NK-92 (cell line): ENCODE measurements around the gene PEX10.

Experiments used
- DNase-seq: peaks from one replicate; lab custom pipeline; 2025; ENCODE audit not compliant: unreplicated experiment; lab: John Stamatoyannopoulos, UW

The PEX10 gene

DNA sequence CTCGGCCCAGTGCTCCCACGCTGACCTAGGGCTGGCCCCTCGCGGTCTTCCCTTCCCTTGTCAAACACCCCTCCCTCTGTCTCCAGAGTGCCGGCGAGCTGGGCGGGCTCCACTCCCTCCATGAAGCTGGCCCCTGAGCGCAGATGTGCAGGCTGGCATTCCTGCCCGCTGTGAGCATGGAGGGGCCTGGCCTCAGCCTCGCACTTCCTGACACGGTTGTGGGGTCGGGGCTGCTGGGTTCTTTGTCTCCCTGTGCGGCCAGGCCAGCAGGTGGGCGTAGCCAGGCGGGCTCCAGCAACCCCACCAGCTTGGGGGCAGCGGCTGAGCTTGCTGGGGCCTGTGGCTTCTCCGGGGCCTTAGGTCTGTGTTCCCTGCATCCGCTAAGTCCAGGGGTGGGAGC lies 14.2 kb upstream of the PEX10 start:
- no peak for DNase-seq

DNA sequence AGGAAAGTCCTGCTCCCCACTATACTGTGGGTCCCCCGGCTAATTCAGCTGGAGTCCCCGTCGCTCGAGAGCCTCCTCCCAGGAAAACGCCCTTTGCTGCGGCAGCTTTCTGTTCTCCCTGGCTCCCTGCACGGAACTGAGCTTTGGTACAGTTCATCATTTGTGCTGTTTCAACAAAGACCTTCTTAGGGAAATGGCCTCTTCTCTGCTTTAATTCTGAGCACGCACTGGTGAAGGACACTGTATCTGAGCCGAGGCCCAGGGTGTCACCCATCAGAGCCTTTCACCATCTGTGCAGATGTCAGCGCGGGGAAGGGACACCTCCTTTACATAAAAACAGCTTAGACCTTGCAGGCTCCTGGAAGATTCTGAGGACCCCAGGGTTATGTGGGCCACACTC lies 13.5 kb upstream of the PEX10 start:
- DNase-seq = no peak

DNA sequence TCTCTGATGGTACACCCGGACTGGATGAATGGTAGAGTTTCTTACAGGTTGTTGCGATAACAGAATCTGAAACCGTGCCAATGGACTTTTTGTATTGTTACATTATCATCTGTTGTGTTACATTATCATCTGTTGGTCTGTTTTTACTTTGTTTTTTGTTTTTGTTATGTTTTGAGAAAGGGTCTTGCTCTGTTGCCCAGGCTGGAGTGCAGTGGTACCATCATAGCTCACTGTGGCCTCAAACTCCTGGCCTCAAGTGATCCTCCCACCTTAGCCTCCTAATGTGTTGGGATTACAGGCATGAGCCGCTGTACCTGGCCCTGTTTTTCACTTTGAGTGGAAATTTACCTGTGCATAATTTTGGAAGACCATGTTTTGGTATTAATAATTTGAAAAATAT lies 10.2 kb upstream of the PEX10 start:
- DNase-seq = no peak

DNA sequence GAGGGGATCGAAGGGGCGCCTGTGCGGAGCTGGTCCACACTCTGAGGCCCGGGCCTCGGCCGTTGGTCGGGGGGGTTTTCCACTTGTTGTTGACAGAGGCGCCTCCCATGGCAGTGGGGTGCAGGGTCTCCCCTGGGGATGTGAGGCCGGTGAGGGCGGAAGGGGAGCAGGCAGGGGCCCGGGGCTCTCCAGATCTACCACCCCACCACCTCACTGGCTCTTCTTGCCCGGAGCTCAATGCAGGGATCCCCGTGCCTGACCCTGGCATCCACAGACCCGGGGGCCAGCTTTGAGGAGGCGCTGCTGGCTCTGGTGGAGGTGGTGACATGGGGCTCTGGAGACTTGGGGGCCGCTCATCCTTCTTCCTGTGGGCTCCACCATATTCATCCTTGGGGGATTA lies 7.1 kb upstream of the PEX10 start:
- DNase-seq = no peak

DNA sequence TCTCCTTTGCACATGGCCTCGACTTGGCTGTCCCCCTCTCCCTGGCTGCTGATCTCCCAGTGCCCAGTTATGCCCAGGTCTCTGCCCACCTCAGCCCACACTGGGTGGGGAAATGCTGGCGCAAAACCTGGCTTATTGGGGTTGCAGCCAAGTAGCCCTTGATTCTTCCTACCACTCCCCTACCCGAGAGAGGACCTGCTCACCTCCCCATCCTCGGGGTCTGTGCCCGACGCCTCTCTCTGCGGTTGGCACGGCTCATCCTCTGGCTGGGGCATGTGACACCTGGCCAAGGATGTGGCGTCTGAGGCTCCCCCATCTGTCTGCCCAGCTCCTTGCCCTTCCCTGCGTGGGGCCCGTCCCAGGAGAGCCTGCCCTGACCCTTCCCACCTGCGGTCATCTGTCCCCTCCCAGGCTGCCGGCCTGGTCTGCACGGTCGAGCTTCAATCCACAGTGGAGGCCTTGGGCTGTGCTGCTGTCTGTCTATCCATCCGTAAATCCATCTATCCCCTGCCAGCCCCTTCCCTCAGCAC lies 6.5 kb upstream of the PEX10 start:
- DNase-seq = no peak

DNA sequence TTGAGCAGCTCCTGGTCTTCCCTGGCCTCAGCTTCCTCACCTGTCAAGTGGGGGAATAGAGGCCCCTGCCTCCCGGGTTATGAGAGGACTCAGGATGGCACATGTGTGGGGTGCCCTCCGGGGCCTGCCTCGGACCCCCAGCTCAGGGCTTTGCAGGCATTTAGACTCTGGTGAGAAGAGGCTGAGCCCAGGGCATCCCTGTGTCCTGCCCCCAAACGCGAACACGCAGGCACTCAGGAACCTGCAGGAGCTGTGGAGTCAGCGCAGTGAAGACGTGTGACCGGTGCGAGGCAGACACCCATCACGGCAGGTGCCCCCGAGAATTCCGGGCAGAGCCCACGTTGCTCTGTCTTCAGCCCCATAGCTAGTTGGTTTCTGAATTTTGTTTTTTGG lies 5.5 kb upstream of the PEX10 start:
- DNase-seq = no peak

DNA sequence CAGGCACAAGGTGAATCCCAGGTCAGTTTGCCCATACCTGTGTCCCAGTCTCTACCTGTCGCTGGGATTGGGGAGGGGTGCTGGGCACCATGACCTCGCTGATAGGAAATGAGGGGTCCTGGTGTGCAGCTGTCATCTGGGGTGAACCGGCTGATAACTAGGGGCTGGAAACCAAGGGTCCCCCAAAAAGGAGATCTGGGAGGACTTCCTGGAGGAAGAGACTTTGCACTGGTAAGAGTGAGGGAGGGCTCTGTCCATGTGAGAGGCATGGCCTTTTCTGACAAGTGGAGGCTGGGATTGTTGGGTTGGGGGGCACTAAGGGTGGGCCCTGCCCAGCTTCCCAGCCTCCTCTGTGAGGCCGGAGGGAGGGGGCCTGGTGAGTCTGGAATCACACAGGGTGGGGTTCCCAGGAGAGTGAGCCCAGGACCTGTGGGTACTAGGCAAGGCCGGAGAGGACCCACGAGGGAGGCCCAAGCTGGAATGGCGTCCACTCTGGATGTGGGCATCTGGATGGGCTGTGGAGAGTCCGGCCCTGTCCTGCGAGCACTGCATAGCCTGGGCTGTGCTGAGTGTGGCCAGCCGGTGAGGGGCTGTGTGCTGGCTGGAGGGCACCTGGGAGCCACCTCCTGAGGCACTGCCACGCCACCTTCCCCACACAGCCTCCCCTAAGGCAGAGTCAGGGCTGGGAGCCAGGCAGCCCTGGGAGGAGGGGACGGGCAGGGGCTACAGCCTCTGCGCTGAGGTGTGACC lies 4.9 kb upstream of the PEX10 start:
- no peak for DNase-seq

DNA sequence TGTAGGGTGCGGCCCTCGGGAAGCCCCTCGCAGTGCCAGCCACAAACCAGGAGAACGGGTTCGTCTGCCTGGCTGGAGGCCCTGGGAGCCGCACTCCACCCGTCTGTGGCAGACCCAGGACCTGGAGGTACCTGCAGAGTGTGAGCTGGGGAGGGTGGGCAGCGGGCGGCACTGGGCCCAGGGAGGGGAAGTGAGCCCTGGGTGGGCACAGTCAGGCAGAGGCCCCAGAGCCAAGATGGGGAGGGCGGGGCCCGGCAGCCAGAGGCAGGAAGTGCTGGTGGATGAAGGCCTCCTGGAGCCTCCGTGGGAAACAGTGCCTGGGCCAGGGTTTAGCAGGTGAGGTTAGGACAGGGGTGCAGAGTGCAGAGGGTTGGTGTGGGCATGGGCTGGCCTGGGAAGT lies 4.0 kb upstream of the PEX10 start:
- DNase-seq = no peak

DNA sequence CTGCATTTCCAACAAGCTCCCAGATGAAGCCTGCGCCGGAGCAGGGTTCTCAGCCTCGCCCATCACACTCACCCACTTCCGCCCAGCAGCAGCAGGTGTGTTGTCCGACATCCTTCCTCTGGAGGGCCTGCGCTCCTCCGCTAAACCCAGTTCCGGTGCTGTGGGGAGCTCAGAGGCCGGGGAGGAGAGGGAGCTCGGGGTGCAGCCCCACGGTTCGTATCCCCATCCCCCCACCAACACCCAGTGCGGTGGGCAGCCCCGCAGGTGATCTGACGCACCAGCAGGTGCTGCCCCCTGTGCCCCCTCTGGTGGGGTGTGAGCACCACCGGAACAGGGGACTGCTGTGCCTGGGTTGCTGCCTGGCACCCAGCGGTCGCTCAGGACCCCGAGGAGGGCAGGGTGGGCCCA lies 3.4 kb upstream of the PEX10 start:
- DNase-seq = no peak

DNA sequence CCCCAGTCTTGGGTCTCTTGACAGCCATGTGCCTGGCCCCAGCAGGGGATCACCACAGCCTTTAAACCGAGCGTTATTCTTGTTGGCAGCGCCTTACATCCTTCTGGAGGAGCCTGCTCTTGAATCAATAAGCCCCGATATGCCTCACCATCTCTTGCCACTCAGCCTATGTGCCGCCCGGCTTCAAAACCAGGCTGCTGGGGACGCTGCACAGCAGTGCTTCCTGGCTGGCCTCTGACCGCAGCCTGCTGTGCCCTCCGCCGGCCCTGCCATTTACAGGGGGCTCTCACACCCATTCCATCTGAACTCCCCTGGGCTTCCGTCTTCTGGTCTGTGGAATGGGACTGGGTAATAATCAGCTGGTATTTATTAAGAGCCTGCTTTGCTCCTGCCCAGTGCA lies 3.0 kb upstream of the PEX10 start:
- DNase-seq = no peak

DNA sequence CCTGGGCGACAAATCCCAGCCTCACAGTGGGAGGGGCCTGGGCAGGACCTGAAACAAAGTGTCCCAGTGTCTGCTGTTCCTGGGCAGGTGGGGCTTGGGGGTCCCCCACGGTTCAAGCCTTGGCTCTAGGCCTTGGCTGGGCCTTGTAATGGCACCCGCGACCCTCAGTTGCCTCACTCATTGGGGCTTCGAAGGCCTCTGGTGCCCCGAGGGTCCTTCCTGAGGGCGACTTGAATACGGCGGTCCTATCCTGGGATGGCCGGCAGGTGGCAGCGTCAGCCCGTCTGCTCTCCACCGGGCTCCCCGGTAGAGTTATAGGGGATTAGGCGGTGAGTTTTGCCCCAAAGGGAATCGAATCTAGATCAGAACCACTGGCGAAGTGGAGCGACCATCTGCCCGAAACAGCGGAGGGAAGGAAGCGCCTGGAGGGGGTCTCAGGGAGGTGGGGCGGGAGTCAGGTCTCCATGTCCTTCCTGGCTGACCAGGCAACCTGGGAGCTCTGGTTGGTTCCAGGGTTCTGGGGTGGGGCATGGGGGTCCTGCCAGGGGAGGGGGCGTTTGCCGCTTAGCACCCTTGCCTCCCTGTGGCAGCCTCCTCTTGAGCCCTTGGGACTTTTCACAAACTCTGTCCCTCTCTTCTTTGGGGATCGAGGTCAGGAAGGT lies 2.1 kb upstream of the PEX10 start:
- peak; percentile 15 for DNase-seq

DNA sequence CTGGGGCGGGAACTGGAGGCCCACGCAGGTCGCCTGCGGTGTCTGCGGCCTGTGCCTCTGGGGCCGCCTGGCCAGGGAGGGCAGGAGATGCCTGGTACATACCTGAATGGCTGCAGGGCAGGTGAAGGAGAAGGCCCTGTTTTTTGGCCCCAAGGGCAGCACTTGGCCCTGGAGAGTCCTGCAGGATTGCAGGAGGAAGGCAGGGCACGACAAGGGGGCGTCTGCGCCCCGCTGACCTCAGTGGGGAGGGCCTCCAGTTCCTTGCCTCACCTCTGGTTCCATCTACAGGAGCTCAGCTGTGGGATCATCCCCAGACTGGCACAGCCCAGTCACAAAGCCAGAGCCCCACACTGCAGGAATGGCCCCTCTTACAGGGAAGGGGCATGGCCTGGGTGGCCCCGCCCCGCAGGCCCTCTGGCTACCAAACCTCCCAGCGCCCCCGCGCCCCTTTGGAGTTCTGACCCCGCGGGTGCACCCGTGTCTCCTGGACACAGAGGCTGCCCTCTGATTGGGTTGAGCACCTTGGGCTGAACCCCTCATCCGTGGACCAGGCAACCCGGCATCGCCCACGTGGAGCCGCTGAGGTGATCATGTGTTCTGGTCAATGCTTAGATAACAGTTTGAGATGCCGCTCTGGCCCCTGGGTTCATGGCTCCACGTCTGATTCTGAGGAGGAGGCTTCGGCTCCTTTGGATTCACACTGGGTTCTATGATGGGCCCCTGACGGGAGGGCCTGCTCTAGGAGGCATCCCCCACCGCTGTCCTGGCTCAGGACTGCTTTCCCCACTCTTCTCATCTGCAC lies 1.3 kb upstream of the PEX10 start:
- no peak for DNase-seq

DNA sequence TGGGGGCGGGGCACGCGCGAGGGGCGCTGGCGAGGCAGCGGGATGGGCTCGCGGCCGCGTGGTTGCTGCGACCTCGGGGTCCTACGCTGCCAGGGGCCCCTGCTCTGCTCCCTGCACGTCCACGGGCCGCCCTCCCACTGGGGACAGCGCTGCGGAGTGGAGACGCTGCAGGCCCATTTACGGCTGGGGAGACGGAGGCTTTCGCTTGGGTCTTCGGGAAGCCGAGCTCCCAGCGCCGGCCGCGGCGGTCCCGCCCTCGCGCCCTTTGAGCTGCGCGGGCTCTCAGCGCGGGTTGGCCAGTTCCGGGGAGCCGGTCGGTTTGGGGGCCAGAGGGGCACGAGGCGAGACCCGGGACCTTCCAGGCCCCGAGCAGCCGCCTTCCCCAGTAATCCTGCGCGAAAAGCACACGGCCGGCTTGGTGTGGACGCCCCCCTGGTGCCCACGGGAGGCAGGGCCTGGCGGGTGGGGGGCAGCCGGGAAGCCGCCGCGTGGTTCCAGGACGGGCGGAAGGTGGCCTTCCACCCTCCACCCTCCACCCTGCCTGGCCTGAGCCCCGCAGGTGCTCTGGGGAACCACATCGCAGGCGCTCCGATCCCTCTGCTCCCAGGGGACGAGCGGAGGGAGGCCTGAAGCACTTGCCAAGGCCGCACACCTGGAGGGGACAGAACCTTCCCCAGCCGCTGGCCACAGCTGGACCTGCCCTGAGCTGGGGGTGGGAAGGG lies 570 bp upstream of the PEX10 start:
- no peak for DNase-seq

DNA sequence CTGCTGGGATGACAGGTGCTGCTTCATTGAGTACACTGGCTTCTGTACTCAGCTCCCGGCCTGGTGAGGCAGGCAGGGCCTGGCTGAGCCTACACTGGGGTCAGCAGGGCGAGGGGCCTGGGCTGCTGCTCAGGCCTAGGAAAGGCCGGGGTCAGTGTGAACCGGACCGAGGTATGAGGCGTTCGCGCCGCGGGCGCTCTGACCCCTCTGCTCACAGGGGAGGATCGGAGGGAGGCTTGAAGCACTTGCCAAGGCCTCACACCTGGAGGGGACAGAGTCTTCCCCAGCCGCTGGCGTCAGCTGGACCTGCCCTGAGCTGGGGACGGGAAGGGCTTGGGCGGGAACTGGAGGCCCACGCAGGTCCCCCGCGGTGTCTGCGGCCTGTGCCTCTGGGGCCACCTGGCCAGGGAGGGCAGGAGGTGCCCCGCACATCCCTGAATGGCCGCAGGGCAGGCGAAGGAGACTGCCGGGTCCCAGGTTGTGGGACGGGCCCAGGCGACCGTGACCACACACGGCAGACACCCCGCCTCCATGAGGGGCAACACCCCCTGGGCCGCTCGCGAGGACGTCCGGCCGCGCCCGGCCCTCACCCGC lies 466 bp downstream of the PEX10 start:
- no peak for DNase-seq

DNA sequence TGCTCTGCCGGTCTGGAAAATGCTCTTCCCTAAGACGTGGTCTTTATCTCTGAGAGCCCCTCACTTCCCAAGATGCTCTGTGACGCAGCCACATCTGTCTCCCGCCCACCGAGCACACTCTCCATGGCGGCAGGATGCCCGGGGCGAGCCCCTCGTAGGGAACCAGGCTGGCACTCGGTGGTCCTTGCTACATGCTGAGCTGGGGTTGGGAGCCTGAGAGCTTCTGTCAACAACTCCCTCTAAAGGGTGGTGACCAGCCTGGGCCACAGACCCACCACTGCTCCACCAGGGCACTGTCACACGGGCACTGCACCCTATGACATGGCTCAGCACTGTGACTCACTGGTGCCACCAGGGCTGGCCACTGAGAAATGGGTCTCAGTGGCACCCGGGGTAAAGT lies 2.6 kb downstream of the PEX10 start:
- no peak for DNase-seq

DNA sequence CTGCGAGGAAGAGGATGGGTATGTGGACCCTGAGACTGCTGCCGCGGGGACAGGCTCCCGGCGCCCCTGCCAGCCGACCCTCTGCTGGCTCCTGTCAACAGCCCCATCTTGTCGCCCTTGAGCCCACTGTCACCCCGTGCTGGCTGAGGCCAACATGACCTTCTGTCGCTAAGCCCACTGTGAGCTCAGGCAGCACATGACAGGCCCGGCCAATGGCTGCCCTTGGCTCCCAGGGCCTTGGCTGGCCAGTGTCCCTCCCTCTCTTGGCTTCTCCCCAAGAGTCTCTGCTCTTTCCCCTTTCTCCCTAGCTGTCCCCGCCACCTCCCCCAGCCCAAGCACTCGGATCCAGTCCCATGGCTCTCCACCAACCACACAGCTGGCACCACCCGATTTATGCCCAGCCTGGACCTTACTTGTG lies 3.5 kb downstream of the PEX10 start:
- DNase-seq = no peak

DNA sequence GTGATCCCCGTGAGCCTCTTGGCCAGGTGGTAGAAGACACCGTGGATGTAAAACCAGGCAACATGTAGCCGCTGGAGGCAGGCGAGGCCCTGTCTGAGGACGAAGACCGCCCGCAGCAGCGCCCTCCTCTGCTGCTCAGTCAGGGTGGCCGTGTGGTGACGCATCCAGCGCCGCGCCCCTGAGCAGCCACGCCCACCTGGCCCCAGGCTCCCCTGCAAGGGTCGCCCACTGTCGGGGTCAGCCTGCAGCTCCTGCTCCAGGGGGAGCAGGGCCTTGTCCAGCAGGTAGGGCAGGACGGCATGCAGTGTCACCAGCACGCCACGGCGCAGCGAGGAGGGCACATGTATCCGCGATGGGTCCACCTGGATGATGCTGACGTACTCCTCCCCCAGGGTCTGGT lies 3.9 kb downstream of the PEX10 start:
- no peak for DNase-seq

DNA sequence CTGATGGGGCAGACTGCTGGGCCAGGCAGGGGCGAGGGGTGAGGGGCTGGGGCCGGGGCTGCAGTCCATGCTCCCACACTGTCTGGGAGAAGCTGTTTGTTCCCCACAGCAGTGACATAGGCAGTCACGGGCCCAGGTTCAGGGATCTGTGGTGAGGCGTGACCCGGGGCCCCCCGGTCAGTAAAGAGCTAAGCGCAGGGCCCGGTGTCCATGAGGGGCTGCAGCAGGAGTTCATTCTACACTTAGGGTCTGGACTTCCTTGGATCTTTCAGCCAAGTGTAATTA lies 4.4 kb downstream of the PEX10 start:
- DNase-seq = no peak

DNA sequence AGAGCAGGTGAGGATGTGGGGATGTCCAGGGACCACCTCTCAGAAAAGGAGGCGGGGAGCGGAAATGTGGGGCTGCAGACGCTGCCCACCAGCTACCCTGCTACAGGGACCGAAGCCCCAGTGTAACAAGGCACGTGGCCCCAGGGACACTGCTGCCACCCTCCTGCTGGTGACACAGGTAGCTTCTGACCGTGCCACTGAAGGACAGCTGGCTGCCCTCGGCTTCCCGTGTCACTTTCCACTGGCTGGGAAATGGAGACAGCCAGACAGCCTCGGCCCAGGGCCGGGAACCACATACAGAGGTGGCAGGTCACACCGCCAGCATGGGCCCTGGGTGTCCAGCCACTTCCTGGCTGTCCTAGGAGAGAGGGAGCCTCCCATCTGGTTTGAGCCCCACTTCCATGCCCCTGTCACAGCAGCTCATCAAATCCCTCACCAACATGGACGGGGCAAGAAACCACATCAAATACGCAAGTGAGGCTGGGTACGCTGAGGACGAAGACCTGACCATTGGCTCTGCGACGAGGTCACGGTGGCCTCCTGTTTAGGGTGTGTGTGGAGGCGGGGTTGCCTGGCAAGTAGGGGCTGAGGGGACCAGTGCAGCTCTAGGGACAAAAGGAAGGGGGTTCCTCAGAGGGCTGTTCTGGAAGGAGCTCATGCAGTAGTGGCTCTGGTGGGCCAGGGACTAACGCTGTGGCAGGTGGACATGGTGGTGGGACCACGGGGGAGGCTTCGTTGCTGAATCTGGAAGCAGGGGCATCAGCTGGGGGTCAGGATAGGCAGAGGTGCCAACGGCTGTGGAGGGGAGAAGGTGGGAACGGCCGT lies 5.0 kb downstream of the PEX10 start:
- no peak for DNase-seq

DNA sequence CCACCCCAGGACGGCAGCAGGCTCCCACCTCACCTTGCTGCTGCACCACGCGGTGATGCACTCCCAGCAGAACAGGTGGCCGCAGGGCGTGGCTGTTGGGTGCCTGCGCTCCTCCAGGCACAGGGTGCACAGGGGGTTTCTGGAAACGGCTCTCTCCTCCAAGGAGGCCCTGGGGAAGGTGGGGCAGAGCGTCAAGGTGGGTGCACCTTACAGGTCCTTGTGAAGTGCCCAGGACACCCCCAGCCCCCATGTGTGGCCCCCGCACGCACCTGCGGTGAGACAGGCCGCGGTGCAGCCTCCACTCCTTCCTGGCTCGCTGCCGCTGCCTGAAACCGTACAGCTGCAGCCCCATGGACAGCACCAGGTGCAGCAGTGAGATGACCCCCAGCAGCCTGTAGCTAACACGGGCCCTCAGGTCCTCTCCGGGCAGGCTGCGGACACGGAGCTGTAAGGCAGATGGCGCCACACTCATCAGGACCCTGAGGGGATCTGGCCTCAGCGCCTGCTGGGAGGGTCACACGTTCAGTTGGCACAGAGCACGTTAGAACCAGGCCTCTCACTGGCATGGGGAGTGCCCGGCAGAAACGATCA lies 5.8 kb downstream of the PEX10 start:
- DNase-seq = no peak
